ENCODE measurements around the gene SIK3.

The SIK3 gene

GRCh38 chr11:117011541-117011898 is 86.7 kb downstream of the SIK3 start:
- Histone ChIP-seq H3K4me1 (ENCODE audit: low read depth, poor library complexity, severe bottlenecking) (peaks cover 14% of the 10 kb centered on the region), H3K9ac (no peak overlapping the region), H3K79me2 (ENCODE audit: insufficient read depth, low read depth) (peaks cover 5% of the 10 kb centered on the region; the same call in 1 of the 2 replicates), H3K27ac (no peak overlapping the region), H3K27me3 (ENCODE audit: insufficient read depth, low read depth) (no peaks in the 10 kb centered on the region), H4K20me1 (ENCODE audit: insufficient read depth) (no peaks in the 10 kb centered on the region), H3K4me2 (no peak overlapping the region), H2AFZ (ENCODE audit: low read depth) (no peak overlapping the region), H3K36me3 (ENCODE audit: insufficient read depth) (no peaks in the 10 kb centered on the region), H3K4me3 (IDR thresholded peaks at IDR 0.05; ENCODE audit: insufficient read depth, low read depth, low read length) (no peak overlapping the region)
- no peak for TF ChIP-seq CTCF (conservative IDR thresholded peaks at IDR 0.05; ENCODE audit: low read depth, low read length)

DNA sequence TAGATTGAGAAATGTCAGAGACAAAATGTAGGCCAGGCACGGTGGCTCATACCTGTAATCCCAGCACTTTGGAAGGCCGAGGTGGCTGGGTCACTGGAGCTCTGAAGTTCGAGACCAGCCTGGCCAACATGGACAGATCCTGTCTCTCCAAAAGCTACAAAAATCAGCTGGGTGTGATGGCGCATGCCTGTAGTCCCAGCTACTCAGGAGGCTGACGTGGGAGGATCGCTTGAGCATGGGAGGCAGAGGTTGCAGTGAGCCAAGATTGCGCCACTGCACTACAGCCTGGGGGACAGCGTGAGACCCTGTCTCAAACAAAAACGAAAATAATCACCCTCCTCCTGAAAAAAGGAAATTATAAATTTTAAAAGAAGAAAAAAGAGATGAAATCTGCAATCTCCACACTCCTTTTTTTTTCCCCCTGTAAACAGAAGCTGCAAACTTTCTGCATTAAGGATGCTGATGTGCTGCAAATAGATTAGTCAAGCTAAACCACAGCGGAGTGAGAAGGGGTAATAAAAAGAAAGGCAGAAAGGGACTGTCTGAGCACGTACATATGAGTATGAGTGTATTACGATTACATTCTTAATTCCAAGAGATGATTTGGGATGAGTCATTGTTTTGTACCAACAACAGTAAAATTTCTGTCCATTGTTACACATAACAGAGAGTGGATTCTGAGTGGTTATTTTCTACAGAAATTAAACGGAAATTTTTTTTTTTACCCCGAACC is 87.3 kb downstream of the SIK3 start:
- peaks cover 14% of the 10 kb centered on the region for H3K4me1 ChIP-seq (ENCODE audit: low read depth, poor library complexity, severe bottlenecking)
- peaks cover 5% of the 10 kb centered on the region; the same call in 1 of the 2 replicates for H3K79me2 ChIP-seq (ENCODE audit: insufficient read depth, low read depth)
- H3K9ac ChIP-seq: no peak overlapping the region
- no peaks in the 10 kb centered on the region for H3K36me3 ChIP-seq (ENCODE audit: insufficient read depth)
- no peak for TF ChIP-seq CTCF (conservative IDR thresholded peaks at IDR 0.05; ENCODE audit: low read depth, low read length)
- H3K27ac ChIP-seq: no peak overlapping the region
- no peaks in the 10 kb centered on the region for H4K20me1 ChIP-seq (ENCODE audit: insufficient read depth)
- H3K4me2 ChIP-seq: no peak overlapping the region
- H3K4me3 ChIP-seq (IDR thresholded peaks at IDR 0.05; ENCODE audit: insufficient read depth, low read depth, low read length): no peak overlapping the region
- no peaks in the 10 kb centered on the region for H3K27me3 ChIP-seq (ENCODE audit: insufficient read depth, low read depth)
- H2AFZ ChIP-seq (ENCODE audit: low read depth): no peak overlapping the region

- no peaks in the 10 kb centered on the region for H3K27me3 ChIP-seq (ENCODE audit: insufficient read depth, low read depth)
- H2AFZ ChIP-seq (ENCODE audit: low read depth): no peak overlapping the region
- peaks cover 5% of the 10 kb centered on the region; the same call in 1 of the 2 replicates for H3K79me2 ChIP-seq (ENCODE audit: insufficient read depth, low read depth)
- H3K4me3 ChIP-seq (IDR thresholded peaks at IDR 0.05; ENCODE audit: insufficient read depth, low read depth, low read length): no peak overlapping the region
- H3K36me3 ChIP-seq (ENCODE audit: insufficient read depth): no peaks in the 10 kb centered on the region
- H3K9ac ChIP-seq: no peak overlapping the region
- H3K4me1 ChIP-seq (ENCODE audit: low read depth, poor library complexity, severe bottlenecking): peaks cover 14% of the 10 kb centered on the region
- TF ChIP-seq CTCF (conservative IDR thresholded peaks at IDR 0.05; ENCODE audit: low read depth, low read length): no peak
- no peaks in the 10 kb centered on the region for H4K20me1 ChIP-seq (ENCODE audit: insufficient read depth)
- no peak overlapping the region for H3K27ac ChIP-seq
- no peak overlapping the region for H3K4me2 ChIP-seq
Observed at GRCh38 chr11:117009905-117010605, 88.2 kb downstream of the SIK3 start.

GRCh38 chr11:117005758-117006157 is 92.5 kb downstream of the SIK3 start:
- Histone ChIP-seq H3K4me3 (IDR thresholded peaks at IDR 0.05; ENCODE audit: insufficient read depth, low read depth, low read length) (no peak overlapping the region), H4K20me1 (ENCODE audit: insufficient read depth) (no peaks in the 10 kb centered on the region), H3K9ac (no peak overlapping the region), H2AFZ (ENCODE audit: low read depth) (no peak overlapping the region), H3K79me2 (ENCODE audit: insufficient read depth, low read depth) (no peaks in the 10 kb centered on the region; the same call in 1 of the 2 replicates), H3K36me3 (ENCODE audit: insufficient read depth) (no peaks in the 10 kb centered on the region), H3K4me1 (ENCODE audit: low read depth, poor library complexity, severe bottlenecking) (peaks cover 14% of the 10 kb centered on the region), H3K4me2 (no peak overlapping the region), H3K27ac (no peak overlapping the region), H3K27me3 (ENCODE audit: insufficient read depth, low read depth) (no peaks in the 10 kb centered on the region)
- no peak for TF ChIP-seq CTCF (conservative IDR thresholded peaks at IDR 0.05; ENCODE audit: low read depth, low read length)
